HCT116 (cell line): ENCODE data around the gene PLA2G2D. TPM values are rescaled to one million over a fixed set of nuclear protein-coding genes. Genes with fewer than 3 reads are reported as not detected.

ENCODE experiments used
- ATAC-seq: fragments of 200-7000 bp; cut with Tn5 transposase; 2 replicates; pipeline ENCODE4 v1.9.1; 2020; ENCODE audit warnings: mild to moderate bottlenecking, moderate library complexity
- BruUV-seq: library from RNA; stranded (reverse); fragments of 400-500 nt; replicated peaks from 2 replicates; lab custom pipeline; 2021; lab: Mats Ljungman, UMichigan
- CTCF ChIA-PET: fragments of 300-600 bp; sonication (Branson Sonifier 250); formaldehyde crosslinking; loops from one replicate; lab custom pipeline; 2021; ENCODE audit warnings: antibody characterized with exemption; lab: Charles Lee
- POLR2A ChIA-PET: fragments of 300-600, 350-600 bp; sonication (Branson Sonifier 250); formaldehyde crosslinking; loops from one replicate; lab custom pipeline; 2021; ENCODE audit warnings: antibody characterized with exemption; lab: Charles Lee
- RAD21 ChIA-PET, 2 experiments: fragments of 300-600 bp; sonication (Branson Sonifier 250); formaldehyde crosslinking; loops; one replicate each; lab custom pipeline; 2023; ENCODE audit warnings: low total read pairs in 2 of 2; ENCODE audit not compliant: uncharacterized antibody in 2 of 2, unreplicated experiment in 2 of 2, low non-redundant PET in 1 of 2; lab: Charles Lee
- DNase-seq: peaks from one replicate; pipeline ENCODE4 v3.0.0-alpha.2; 2010; ENCODE audit warnings: low read depth, low spot score
- H2AFZ ChIP-seq: fragments of 200-600 bp; shearing (Covaris generic), sonication (generic); 2 replicates; pipeline ENCODE4 v1.6.1; 2017; ENCODE audit warnings: low read depth, mixed run types, mixed read lengths, antibody characterized with exemption, low read length; ENCODE audit not compliant: poor library complexity, severe bottlenecking
- H3K27ac ChIP-seq: 2 replicates; pipeline ENCODE4 v1.5.1; 2012; ENCODE audit warnings: low read depth, low read length
- H3K27me3 ChIP-seq: fragments of 200-600 bp; sonication (generic); 2 replicates; pipeline ENCODE4 v1.6.1; 2016; ENCODE audit warnings: mixed run types, low read length, mixed read lengths; ENCODE audit not compliant: insufficient read depth
- H3K36me3 ChIP-seq, 2 experiments: fragments of 200-500 bp in 1 of 2; fragments of 200-600 bp in 1 of 2; sonication (Bioruptor generic) in 1 of 2; sonication (generic) in 1 of 2; 2 replicates each; pipeline versions ENCODE4 v1.5.1 to v1.6.1; 2014 to 2016; ENCODE audit warnings: low read length in 2 of 2, inconsistent platforms in 1 of 2, mixed read lengths in 1 of 2, mixed run types in 1 of 2; ENCODE audit not compliant: insufficient read depth in 2 of 2, control insufficient read depth in 1 of 2
- H3K4me1 ChIP-seq, 2 experiments: fragments of 200-600 bp in 1 of 2; sonication (generic) in 1 of 2; 2 replicates each; pipeline versions ENCODE4 v1.5.1 to v1.6.1; 2012 to 2017; ENCODE audit warnings: low read length in 2 of 2, inconsistent platforms in 1 of 2, mild to moderate bottlenecking in 1 of 2, mixed read lengths in 1 of 2, mixed run types in 1 of 2, moderate library complexity in 1 of 2; ENCODE audit not compliant: insufficient read depth in 2 of 2, control insufficient read depth in 1 of 2
- H3K4me2 ChIP-seq: fragments of 200-600 bp; sonication (generic); 2 replicates; pipeline ENCODE4 v1.6.1; 2017; ENCODE audit warnings: mixed run types, low read length, mixed read lengths
- H3K4me3 ChIP-seq, 2 experiments: fragments of 200-600 bp in 1 of 2; sonication (generic) in 1 of 2; replicated peaks in 1 of 2; 2 replicates each; pipeline ENCODE4 v1.5.1; 2011 to 2016; ENCODE audit warnings: low read length in 2 of 2, control low read depth in 1 of 2, low read depth in 1 of 2, mild to moderate bottlenecking in 1 of 2, mixed read lengths in 1 of 2, mixed run types in 1 of 2
- H3K79me2 ChIP-seq: fragments of 200-600 bp; sonication (generic); 2 replicates; pipeline ENCODE4 v1.6.1; 2017; ENCODE audit warnings: mild to moderate bottlenecking, mixed run types, low read length, moderate library complexity, mixed read lengths; ENCODE audit not compliant: insufficient read depth
- H3K9ac ChIP-seq: fragments of 200-600 bp; sonication (generic); 2 replicates; pipeline ENCODE4 v1.6.1; 2016; ENCODE audit warnings: low read length, mixed read lengths
- H3K9me2 ChIP-seq: fragments of 200-600 bp; sonication (generic), shearing (Covaris generic); 2 replicates; pipeline ENCODE4 v1.6.1; 2017; ENCODE audit warnings: mixed run types, mild to moderate bottlenecking, moderate library complexity; ENCODE audit not compliant: insufficient read depth
- H3K9me3 ChIP-seq, 2 experiments: fragments of 200-500 bp in 1 of 2; fragments of 200-600 bp in 1 of 2; sonication (Bioruptor generic) in 1 of 2; sonication (generic) in 1 of 2; 2 replicates each; pipeline ENCODE4 v1.6.1; 2014 to 2017; ENCODE audit warnings: low read length in 2 of 2, mixed read lengths in 2 of 2, inconsistent platforms in 1 of 2, low read depth in 1 of 2, mild to moderate bottlenecking in 1 of 2, mixed run types in 1 of 2, moderate library complexity in 1 of 2; ENCODE audit not compliant: control insufficient read depth in 1 of 2, insufficient read depth in 1 of 2
- H4K20me1 ChIP-seq: fragments of 200-600 bp; sonication (generic), shearing (Covaris generic); 2 replicates; pipeline ENCODE4 v1.6.1; 2017; ENCODE audit warnings: mixed run types, mild to moderate bottlenecking, moderate library complexity; ENCODE audit not compliant: insufficient read depth
- CEBPB ChIP-seq: IDR thresholded peaks from 2 replicates; pipeline ENCODE4 v1.6.1; 2012; ENCODE audit warnings: low read depth
- EGR1 ChIP-seq: IDR thresholded peaks from 2 replicates; pipeline ENCODE4 v1.6.1; 2012; ENCODE audit warnings: low read depth
- ELF1 ChIP-seq: IDR thresholded peaks from 2 replicates; pipeline ENCODE4 v1.6.1; 2012; ENCODE audit warnings: low read depth, borderline replicate concordance
- EZH2 ChIP-seq: fragments of 200-600 bp; sonication (generic); IDR thresholded peaks from 2 replicates; pipeline ENCODE4 v1.6.1; 2017; ENCODE audit warnings: antibody characterized with exemption, mixed run types
- EZH2phosphoT487 ChIP-seq: fragments of 200-600 bp; IDR thresholded peaks from 2 replicates; pipeline ENCODE4 v1.6.1; 2018; ENCODE audit warnings: antibody characterized with exemption, borderline replicate concordance
- JUND ChIP-seq: IDR thresholded peaks from 2 replicates; pipeline ENCODE4 v1.6.1; 2012
- POLR2AphosphoS5 ChIP-seq: IDR thresholded peaks from 2 replicates; pipeline ENCODE4 v1.6.1; 2011; ENCODE audit warnings: mild to moderate bottlenecking, low read depth, low read length, moderate library complexity
- RAD21 ChIP-seq: IDR thresholded peaks from 2 replicates; pipeline ENCODE4 v1.6.1; 2012; ENCODE audit warnings: low read depth, mild to moderate bottlenecking
- SIN3A ChIP-seq: IDR thresholded peaks from 2 replicates; pipeline ENCODE4 v1.6.1; 2012; ENCODE audit warnings: low read depth
- SP1 ChIP-seq: IDR thresholded peaks from 2 replicates; pipeline ENCODE4 v1.6.1; 2012; ENCODE audit warnings: low read depth
- SRF ChIP-seq: IDR thresholded peaks from 2 replicates; pipeline ENCODE4 v1.6.1; 2012; ENCODE audit warnings: low read depth
- YY1 ChIP-seq: IDR thresholded peaks from 2 replicates; pipeline ENCODE4 v1.6.1; 2011; ENCODE audit warnings: low read length, low read depth, moderate library complexity, mild to moderate bottlenecking; ENCODE audit not compliant: insufficient replicate concordance; ENCODE audit errors: extremely low read depth
- ZNF274 ChIP-seq: fragments of 200-500 bp; sonication (Bioruptor generic); IDR thresholded peaks from 2 replicates; pipeline ENCODE4 v1.6.1; 2014; ENCODE audit warnings: mild to moderate bottlenecking, low read depth, low read length, inconsistent platforms
- intact Hi-C: fragments of 100-400 bp; cut with micrococcal nuclease; formaldehyde crosslinking; loops from 2 replicates; pipeline ENCODE4 v1.10.0; 2022
- total RNA-seq: library from RNA; stranded (reverse); gene quantifications from one replicate; pipeline ENCODE4 v1.2.1, GENCODE V29; 2021; ENCODE audit not compliant: unreplicated experiment
- TF ChIP-seq, protein P1 (sequence below): IDR thresholded peaks from 2 replicates; pipeline ENCODE4 v1.6.1; 2012; ENCODE audit warnings: low read depth
- TF ChIP-seq, protein P2 (sequence below): IDR thresholded peaks from 2 replicates; pipeline ENCODE4 v1.6.1; 2012
- TF ChIP-seq, protein P3 (sequence below), 3 experiments: fragments of 200-600 bp in 1 of 3; sonication (generic) in 1 of 3; IDR thresholded peaks in 2 of 3; conservative IDR thresholded peaks in 1 of 3; 2 replicates each; pipeline ENCODE4 v1.5.1; 2012 to 2017; ENCODE audit warnings: low read depth in 2 of 3, low read length in 2 of 3, antibody characterized with exemption in 1 of 3, borderline replicate concordance in 1 of 3, control low read depth in 1 of 3, mild to moderate bottlenecking in 1 of 3, mixed read lengths in 1 of 3, mixed run types in 1 of 3, moderate library complexity in 1 of 3; ENCODE audit not compliant: insufficient read depth in 1 of 3

Gene PLA2G2D
- total RNA-seq, 1 experiment from 2014 or later: not detected

DNA sequence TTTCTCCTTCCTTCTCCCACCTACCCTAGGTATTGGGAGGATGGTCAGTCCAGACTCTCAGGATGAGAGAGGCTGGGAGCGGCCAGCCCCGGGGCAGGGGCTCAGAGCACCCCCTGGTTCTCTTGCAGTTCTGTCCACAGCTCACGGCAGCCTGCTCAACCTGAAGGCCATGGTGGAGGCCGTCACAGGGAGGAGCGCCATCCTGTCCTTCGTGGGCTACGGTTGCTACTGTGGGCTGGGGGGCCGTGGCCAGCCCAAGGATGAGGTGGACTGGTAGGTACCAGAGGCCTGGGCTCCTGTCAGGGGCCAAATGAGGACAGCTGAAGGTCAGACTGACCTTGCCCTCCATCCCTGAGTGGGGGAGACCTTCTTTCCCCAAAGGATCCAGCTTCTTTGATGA, 24.0 kb upstream of the PLA2G2D start:
- H3K4me1 ChIP-seq: no peaks in the 10 kb centered on the region
- RAD21 ChIA-PET: no interaction called here
- H3K27ac ChIP-seq: no peak overlapping the region
- no peaks in the 10 kb centered on the region for H3K27me3 ChIP-seq
- no peaks in the 10 kb centered on the region for H4K20me1 ChIP-seq
- no peak for TF ChIP-seq EGR1
- no TSS peak for BruUV-seq
- H3K9me2 ChIP-seq: no peaks in the 10 kb centered on the region
- H3K79me2 ChIP-seq: no peaks in the 10 kb centered on the region
- no peaks in the 10 kb centered on the region for H3K36me3 ChIP-seq
- no peak overlapping the region for H3K4me3 ChIP-seq
- no peak for ATAC-seq
- no peak overlapping the region for H2AFZ ChIP-seq
- intact Hi-C loops: no loop called here
- DNase-seq: no peak
- CTCF ChIA-PET: no interaction called here
- H3K9me3 ChIP-seq: no peaks in the 10 kb centered on the region
- H3K4me2 ChIP-seq: no peak overlapping the region
- H3K9ac ChIP-seq: no peak overlapping the region
- POLR2A ChIA-PET: no interaction called here

GRCh38 chr1:20142001-20142710, 22.8 kb upstream of the PLA2G2D start:
- ATAC-seq: no peak
- Histone ChIP-seq H3K79me2 (no peaks in the 10 kb centered on the region), H3K9me2 (no peaks in the 10 kb centered on the region), H3K9me3 (no peaks in the 10 kb centered on the region), H3K4me3 (no peak overlapping the region), H3K4me2 (no peak overlapping the region), H4K20me1 (no peaks in the 10 kb centered on the region), H3K27ac (no peak overlapping the region), H2AFZ (no peak overlapping the region), H3K9ac (no peak overlapping the region), H3K27me3 (no peaks in the 10 kb centered on the region), H3K36me3 (no peaks in the 10 kb centered on the region), H3K4me1 (peaks cover 3 to 4% of the 10 kb centered on the region in 2 experiments; a peak in 3 of 4 replicates)
- no peak for TF ChIP-seq SRF
- no peak for TF ChIP-seq EZH2phosphoT487
- no peak for TF ChIP-seq JUND
- no peak for TF ChIP-seq EZH2
- TF ChIP-seq, protein P1, sequence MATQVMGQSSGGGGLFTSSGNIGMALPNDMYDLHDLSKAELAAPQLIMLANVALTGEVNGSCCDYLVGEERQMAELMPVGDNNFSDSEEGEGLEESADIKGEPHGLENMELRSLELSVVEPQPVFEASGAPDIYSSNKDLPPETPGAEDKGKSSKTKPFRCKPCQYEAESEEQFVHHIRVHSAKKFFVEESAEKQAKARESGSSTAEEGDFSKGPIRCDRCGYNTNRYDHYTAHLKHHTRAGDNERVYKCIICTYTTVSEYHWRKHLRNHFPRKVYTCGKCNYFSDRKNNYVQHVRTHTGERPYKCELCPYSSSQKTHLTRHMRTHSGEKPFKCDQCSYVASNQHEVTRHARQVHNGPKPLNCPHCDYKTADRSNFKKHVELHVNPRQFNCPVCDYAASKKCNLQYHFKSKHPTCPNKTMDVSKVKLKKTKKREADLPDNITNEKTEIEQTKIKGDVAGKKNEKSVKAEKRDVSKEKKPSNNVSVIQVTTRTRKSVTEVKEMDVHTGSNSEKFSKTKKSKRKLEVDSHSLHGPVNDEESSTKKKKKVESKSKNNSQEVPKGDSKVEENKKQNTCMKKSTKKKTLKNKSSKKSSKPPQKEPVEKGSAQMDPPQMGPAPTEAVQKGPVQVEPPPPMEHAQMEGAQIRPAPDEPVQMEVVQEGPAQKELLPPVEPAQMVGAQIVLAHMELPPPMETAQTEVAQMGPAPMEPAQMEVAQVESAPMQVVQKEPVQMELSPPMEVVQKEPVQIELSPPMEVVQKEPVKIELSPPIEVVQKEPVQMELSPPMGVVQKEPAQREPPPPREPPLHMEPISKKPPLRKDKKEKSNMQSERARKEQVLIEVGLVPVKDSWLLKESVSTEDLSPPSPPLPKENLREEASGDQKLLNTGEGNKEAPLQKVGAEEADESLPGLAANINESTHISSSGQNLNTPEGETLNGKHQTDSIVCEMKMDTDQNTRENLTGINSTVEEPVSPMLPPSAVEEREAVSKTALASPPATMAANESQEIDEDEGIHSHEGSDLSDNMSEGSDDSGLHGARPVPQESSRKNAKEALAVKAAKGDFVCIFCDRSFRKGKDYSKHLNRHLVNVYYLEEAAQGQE: no peak
- no peak for TF ChIP-seq CEBPB
- TF ChIP-seq EGR1: no peak
- TF ChIP-seq, protein P2, sequence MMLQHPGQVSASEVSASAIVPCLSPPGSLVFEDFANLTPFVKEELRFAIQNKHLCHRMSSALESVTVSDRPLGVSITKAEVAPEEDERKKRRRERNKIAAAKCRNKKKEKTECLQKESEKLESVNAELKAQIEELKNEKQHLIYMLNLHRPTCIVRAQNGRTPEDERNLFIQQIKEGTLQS: no peak
- TF ChIP-seq ELF1: no peak
- no peak for TF ChIP-seq RAD21
- TF ChIP-seq ZNF274: no peak
- no peak for TF ChIP-seq SP1
- TF ChIP-seq, protein P3, sequence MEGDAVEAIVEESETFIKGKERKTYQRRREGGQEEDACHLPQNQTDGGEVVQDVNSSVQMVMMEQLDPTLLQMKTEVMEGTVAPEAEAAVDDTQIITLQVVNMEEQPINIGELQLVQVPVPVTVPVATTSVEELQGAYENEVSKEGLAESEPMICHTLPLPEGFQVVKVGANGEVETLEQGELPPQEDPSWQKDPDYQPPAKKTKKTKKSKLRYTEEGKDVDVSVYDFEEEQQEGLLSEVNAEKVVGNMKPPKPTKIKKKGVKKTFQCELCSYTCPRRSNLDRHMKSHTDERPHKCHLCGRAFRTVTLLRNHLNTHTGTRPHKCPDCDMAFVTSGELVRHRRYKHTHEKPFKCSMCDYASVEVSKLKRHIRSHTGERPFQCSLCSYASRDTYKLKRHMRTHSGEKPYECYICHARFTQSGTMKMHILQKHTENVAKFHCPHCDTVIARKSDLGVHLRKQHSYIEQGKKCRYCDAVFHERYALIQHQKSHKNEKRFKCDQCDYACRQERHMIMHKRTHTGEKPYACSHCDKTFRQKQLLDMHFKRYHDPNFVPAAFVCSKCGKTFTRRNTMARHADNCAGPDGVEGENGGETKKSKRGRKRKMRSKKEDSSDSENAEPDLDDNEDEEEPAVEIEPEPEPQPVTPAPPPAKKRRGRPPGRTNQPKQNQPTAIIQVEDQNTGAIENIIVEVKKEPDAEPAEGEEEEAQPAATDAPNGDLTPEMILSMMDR (IDR thresholded peaks at IDR 0.05 in 2 of 3, conservative IDR thresholded peaks at IDR 0.05 in 1 of 3; ENCODE audit: borderline replicate concordance in 1 of 3, insufficient read depth in 1 of 3, low read depth in 2 of 3, low read length in 2 of 3): no peak
- no peak for TF ChIP-seq SIN3A
- no peak for TF ChIP-seq YY1
- TF ChIP-seq POLR2AphosphoS5: no peak
- RAD21 ChIA-PET: no interaction called here
- CTCF ChIA-PET: no interaction called here
- no TSS peak for BruUV-seq
- POLR2A ChIA-PET: no interaction called here
- intact Hi-C loops: no loop called here
- no peak for DNase-seq
